Measurements from ENCODE around the gene ATP2C2. TPM values are rescaled to one million over a fixed set of nuclear protein-coding genes. Genes with fewer than 3 reads are reported as not detected.
"Not testable (repeated sequence)": the region's sequence is repeated elsewhere in the genome, so short reads cannot be mapped to it uniquely, and the experiment has no call there.

The ATP2C2 gene
- total RNA-seq, 1 experiment from 2014 or later: 4.0 TPM

DNA sequence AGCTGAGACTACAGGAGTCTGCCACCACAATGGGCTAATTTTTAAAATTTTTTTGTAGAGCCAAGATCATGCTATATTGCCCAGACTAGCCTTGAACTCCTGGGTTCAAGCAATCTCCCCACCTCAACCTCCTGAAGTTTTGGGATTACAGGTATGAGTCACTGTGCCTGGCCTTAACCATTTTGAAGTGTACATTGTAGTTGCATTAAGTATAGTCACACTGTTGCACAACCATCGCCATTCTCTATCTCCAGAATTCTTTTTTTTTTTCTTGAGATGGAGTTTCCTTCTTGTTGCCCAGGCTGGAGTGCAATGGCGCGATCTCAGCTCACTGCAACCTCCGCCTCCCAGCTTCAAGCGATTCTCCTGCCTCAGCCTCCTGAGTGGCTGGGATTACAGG lies 35.1 kb downstream of the ATP2C2 start:
- not testable (repeated sequence) for H3K4me3 Mint-ChIP-seq; H4K5ac ChIP-seq (ENCODE audit: insufficient read length, low read depth, low read length); H3K9me3 Mint-ChIP-seq; H2AK5ac ChIP-seq (ENCODE audit: insufficient read length, low read length); H3K79me2 ChIP-seq (ENCODE audit: insufficient read depth, low read length); H3K23me2 ChIP-seq (ENCODE audit: insufficient read length, low read depth, low read length, poor library complexity, severe bottlenecking); H3K79me1 ChIP-seq (ENCODE audit: insufficient read depth, low read depth, low read length, poor library complexity, severe bottlenecking); H3T11ph ChIP-seq (ENCODE audit: low read length); H3K4ac ChIP-seq (ENCODE audit: low read depth, low read length); H2BK15ac ChIP-seq (ENCODE audit: low read depth, low read length); H4K8ac ChIP-seq (replicated peaks; ENCODE audit: insufficient read length, low read depth, low read length); H2BK20ac ChIP-seq (ENCODE audit: low read depth, low read length, poor library complexity, severe bottlenecking); H3K27me3 ChIP-seq (ENCODE audit: insufficient read depth, low read length); H3K18ac ChIP-seq (ENCODE audit: insufficient read length, low read depth, low read length); H3K4me1 ChIP-seq (ENCODE audit: insufficient read depth, low read length); H3K56ac ChIP-seq (ENCODE audit: insufficient read length, low read depth, low read length); H3K4me2 ChIP-seq (ENCODE audit: insufficient read depth, insufficient read length, low read length); H4K20me1 ChIP-seq (ENCODE audit: control insufficient read depth, insufficient read depth, insufficient read length); H2BK120ac ChIP-seq (ENCODE audit: low read depth, low read length, poor library complexity, severe bottlenecking); H4K91ac ChIP-seq (ENCODE audit: insufficient read length, low read depth, low read length); H3K9ac ChIP-seq (ENCODE audit: extremely low read depth, insufficient read length, low read length); H3K14ac ChIP-seq (ENCODE audit: insufficient read depth, low read length); H3K27ac ChIP-seq (ENCODE audit: insufficient read length, low read depth, low read length); H3K36me3 Mint-ChIP-seq (ENCODE audit: insufficient read depth in 1 of 3, low read depth in 3 of 3); DNase-seq; H3K27me3 Mint-ChIP-seq (ENCODE audit: low read depth); H3K9me3 ChIP-seq (ENCODE audit: control insufficient read depth, low read depth, low read length); H2AFZ ChIP-seq (ENCODE audit: low read length); H3K27ac Mint-ChIP-seq; H2BK5ac ChIP-seq (ENCODE audit: insufficient read length, low read length); H2BK12ac ChIP-seq (ENCODE audit: insufficient read length, low read depth, low read length); H3K23ac ChIP-seq (ENCODE audit: insufficient read length, low read depth, low read length); H3K4me1 Mint-ChIP-seq
- WGBS (ENCODE audit: extremely low coverage, insufficient read length, low lambda C conversion rate): no CpG with 5 or more reads among the region's 5 CpGs

Measured in H9 (cell line).